NCI-H2196 treated with DMSO at 0.1 percent for 48 hours (cell line): ENCODE measurements around the gene TMEM248.
A peak's percentile ranks its signal among the peaks of the same experiment; 100 is the strongest.
"Not testable (repeated sequence)": the region's sequence is repeated elsewhere in the genome, so short reads cannot be mapped to it uniquely, and the experiment has no call there.

ENCODE experiments used
- DNase-seq: peaks from one replicate; lab custom pipeline; 2025; ENCODE audit not compliant: unreplicated experiment; lab: John Stamatoyannopoulos, UW

Gene TMEM248

GRCh38 chr7:66948480-66949109 is 27.6 kb downstream of the TMEM248 start:
- no peak for DNase-seq

- no peak for DNase-seq
These were observed 29.3 kb downstream of the TMEM248 start for GRCh38 chr7:66950311-66950710.

GRCh38 chr7:66950763-66951162 is 29.7 kb downstream of the TMEM248 start:
- DNase-seq, result no peak

- DNase-seq, result no peak
These were observed 31.5 kb downstream of the TMEM248 start for GRCh38 chr7:66952343-66953043.

GRCh38 chr7:66953044-66953427 is 32.0 kb downstream of the TMEM248 start:
- no peak for DNase-seq

GRCh38 chr7:66957595-66958290 is 36.7 kb downstream of the TMEM248 start:
- no peak for DNase-seq

GRCh38 chr7:66958538-66959350 is 37.7 kb downstream of the TMEM248 start:
- no peak for DNase-seq

GRCh38 chr7:66960192-66960591 is 39.2 kb downstream of the TMEM248 start:
- DNase-seq, result no peak

GRCh38 chr7:66961096-66961495 is 40.1 kb downstream of the TMEM248 start:
- no peak for DNase-seq

- no peak for DNase-seq
These were observed 43.4 kb downstream of the TMEM248 start for GRCh38 chr7:66964411-66964810.

- no peak for DNase-seq
These were observed 46.0 kb downstream of the TMEM248 start for GRCh38 chr7:66967029-66967428.

GRCh38 chr7:66969001-66969400 is 48.0 kb downstream of the TMEM248 start:
- DNase-seq, result not testable (repeated sequence)

- no peak for DNase-seq
These were observed 49.3 kb downstream of the TMEM248 start for GRCh38 chr7:66970310-66970709.

GRCh38 chr7:66974986-66975590 is 54.1 kb downstream of the TMEM248 start:
- no peak for DNase-seq

- DNase-seq, result not testable (repeated sequence)
These were observed 57.3 kb downstream of the TMEM248 start for GRCh38 chr7:66978312-66978711.

- DNase-seq, result not testable (repeated sequence)
These were observed 58.0 kb downstream of the TMEM248 start for GRCh38 chr7:66979013-66979412.

- DNase-seq, result not testable (repeated sequence)
These were observed 59.3 kb downstream of the TMEM248 start for GRCh38 chr7:66980336-66980735.

- DNase-seq, result not testable (repeated sequence)
These were observed 68.5 kb downstream of the TMEM248 start for GRCh38 chr7:66989552-66989951.

GRCh38 chr7:66994051-66994450 is 73.0 kb downstream of the TMEM248 start:
- not testable (repeated sequence) for DNase-seq

GRCh38 chr7:66994691-66995049 is 73.6 kb downstream of the TMEM248 start:
- peak; percentile 31 for DNase-seq
